HEK293T (cell line): Measurements from ENCODE around the gene TENM3.

Experiments used
- FOXA1 ChIP-seq: fragments of 450-650 bp; IDR thresholded peaks from 2 replicates; pipeline ENCODE4 v1.6.1; 2016; ENCODE audit warnings: mild to moderate bottlenecking
- HDGF ChIP-seq: fragments of 450-650 bp; IDR thresholded peaks from 2 replicates; pipeline ENCODE4 v1.6.1; 2017; ENCODE audit warnings: antibody characterized with exemption, borderline replicate concordance

DNA sequence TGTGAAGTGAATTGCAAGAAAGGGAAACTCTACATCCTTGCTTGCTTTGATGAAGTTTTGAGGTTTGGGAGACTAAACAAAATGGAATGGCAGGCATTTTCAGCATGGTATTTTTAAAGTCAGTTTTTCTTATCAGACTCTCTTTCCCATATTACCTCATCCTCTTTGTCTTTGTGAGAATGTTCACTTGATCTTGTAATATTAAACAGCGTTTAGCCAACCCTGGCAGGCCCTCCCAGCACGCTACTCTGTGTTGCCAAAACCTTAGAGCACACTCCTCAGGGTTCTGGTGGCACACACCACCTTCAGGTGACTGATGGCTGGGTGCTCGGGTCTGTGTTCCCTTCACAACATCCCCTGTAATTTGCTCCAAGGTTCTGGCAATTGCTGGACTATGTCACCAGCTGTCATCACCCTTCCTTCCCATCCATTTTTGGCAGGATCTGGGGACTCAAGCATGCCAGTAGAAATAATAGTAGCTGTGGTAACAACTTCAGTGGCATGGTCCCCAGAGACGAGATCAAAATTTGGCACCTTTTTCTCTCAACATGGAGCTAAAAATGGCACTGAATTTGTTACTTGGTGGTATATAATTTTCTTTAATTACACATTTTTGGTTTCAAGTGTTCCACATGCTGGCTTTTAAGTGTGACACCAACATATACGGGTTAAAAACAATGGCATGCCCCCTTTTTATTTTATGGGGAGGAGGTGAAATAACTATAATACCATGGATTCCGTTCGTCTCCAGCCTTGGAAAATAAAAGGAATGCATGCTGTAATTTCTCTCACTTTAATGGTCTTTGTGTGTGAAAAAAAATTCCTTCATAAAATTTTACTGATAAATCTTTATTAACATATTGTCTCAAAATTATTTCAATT, 400.8 kb downstream of the TENM3 start:
- TF ChIP-seq FOXA1: no peak
- no peak for TF ChIP-seq HDGF
